Subcutaneous adipose tissue (tissue), 4 donors: ENCODE data around the gene LIMK2. TPM values are rescaled to one million over a fixed set of nuclear protein-coding genes. Genes with fewer than 3 reads are reported as not detected.

Source experiments
- total RNA-seq, 4 donors: library from RNA; depleted of rRNA; stranded (reverse); fragments of >200 nt; gene quantifications; one replicate each; pipeline ENCODE4 v1.1.0, GENCODE V29; 2016
- TF ChIP-seq, protein P1 (sequence below): fragments of 450-650 bp; IDR thresholded peaks from one replicate; pipeline ENCODE4 v1.5.1; 2016; ENCODE audit warnings: low read depth, mild to moderate bottlenecking, control low read depth, antibody characterized with exemption, moderate library complexity

Gene LIMK2
- total RNA-seq, result 10 to 100 TPM; 15.4 to 26.4 (median 22.6) TPM

DNA sequence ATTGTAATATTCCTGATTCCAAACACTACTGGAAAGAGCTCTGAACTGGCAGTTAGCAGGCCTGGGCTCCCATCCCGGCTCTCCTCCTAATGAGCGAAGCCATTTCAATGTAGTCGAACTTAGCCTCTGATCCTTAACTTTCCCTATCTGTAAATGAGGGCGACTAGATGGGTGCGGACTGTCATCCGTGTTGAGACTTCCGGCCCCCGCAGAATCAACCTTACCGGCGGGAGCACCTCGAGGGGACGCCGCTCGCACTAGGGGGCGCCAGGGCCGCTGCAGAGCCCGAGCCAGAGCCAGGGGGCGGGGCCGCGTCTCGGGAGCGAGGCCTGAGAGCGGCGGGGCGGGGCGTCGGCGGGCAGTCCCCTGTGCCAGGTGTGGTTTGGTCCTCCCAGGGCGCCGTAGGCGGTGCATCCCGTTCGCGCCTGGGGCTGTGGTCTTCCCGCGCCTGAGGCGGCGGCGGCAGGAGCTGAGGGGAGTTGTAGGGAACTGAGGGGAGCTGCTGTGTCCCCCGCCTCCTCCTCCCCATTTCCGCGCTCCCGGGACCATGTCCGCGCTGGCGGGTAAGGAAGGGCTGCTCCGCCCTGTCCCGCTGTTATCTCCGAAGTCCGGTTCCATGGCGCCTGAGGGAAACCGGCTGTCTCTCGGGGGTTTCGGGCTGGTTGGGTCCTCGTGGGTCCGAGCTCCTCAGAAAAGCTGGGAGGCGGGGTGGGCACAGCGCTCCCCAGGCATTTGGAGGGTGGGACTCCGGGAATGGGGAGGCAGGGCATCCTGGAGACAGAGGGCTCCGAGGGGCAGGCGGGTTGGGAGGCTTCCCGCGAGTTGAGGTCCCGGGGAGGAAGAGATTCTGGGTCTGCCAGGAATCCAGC lies at the start of gene LIMK2:
Gene LIMK2, plus strand, starts transcription at position 437 of the 869 bp plus-strand sequence. Its CDS starts 111 bp downstream, at position 548.
- TF ChIP-seq, protein P1, sequence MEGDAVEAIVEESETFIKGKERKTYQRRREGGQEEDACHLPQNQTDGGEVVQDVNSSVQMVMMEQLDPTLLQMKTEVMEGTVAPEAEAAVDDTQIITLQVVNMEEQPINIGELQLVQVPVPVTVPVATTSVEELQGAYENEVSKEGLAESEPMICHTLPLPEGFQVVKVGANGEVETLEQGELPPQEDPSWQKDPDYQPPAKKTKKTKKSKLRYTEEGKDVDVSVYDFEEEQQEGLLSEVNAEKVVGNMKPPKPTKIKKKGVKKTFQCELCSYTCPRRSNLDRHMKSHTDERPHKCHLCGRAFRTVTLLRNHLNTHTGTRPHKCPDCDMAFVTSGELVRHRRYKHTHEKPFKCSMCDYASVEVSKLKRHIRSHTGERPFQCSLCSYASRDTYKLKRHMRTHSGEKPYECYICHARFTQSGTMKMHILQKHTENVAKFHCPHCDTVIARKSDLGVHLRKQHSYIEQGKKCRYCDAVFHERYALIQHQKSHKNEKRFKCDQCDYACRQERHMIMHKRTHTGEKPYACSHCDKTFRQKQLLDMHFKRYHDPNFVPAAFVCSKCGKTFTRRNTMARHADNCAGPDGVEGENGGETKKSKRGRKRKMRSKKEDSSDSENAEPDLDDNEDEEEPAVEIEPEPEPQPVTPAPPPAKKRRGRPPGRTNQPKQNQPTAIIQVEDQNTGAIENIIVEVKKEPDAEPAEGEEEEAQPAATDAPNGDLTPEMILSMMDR, result no peak

DNA sequence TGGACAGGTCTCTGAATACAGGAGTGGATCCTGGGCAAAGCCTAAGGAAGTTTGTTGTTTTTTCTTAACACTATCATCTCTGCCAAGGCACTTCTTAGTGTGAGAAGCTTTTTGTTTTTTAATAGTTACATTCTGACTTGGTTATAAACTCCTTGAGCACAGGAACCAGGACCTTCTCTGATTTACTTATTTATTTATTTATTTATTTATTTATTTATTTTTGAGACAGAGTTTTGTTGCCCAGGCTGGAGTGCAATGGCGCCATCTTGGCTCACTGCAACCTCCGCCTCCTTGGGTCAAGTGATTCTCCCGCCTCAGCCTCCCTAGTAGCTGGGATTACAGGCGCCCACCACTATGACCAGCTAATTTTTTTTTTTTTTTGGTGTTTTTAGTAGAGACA lies 41.1 kb upstream of the LIMK2 start:
- TF ChIP-seq, protein P1, result no peak

DNA sequence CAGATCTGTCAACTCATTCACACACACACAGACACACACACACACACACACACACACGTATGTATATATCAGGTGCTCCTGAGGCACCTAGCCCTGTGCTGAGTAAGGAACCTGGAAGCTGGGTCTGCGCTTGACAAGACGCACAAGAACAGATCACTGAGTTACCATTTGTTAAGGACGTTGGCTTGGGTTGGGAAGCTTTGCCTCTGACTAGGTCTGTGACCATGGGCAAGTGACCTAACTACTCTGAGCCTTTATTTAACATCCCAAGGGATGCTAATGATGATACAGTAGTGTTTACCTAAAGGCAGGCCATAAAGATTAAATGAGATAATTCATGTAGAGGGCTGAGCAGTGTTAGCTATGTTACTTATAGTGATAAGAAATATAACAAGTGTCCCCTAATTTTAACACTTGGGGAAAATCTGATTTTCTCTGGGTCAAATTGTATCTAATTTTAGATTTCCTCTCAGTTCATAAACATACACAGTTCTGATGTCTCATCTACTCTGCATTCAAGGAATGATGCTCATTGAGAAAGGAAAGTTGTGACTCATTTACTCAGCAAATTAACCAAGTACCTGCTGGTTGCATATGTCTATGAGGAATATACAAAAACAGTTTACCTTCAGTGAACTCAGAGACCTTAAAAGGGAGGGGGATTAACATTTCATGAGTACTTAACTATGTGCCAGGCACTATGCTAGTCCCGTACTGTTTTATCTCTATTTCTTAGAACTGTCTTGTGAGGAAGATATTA lies 38.5 kb upstream of the LIMK2 start:
- TF ChIP-seq, protein P1, result no peak

DNA sequence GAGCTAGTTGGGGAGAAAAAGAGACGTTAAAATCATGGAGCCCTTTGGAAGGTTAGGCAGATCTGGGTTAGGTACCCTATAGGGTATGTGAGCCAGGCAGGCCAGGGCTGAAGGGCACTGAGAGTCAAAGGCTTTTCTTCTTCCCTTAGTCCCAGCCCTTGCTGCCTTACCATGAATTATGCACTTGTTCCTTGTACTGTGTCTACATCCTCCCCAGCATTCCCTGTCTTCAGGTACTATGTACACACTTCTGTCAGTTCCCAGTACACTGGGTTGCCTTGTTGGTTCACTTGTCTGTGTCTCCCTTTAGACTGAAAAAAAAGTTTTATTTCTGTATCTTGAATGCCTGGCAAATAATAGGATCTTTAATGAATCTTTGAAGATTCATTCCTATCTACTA lies 35.2 kb upstream of the LIMK2 start:
- TF ChIP-seq, protein P1, result no peak

DNA sequence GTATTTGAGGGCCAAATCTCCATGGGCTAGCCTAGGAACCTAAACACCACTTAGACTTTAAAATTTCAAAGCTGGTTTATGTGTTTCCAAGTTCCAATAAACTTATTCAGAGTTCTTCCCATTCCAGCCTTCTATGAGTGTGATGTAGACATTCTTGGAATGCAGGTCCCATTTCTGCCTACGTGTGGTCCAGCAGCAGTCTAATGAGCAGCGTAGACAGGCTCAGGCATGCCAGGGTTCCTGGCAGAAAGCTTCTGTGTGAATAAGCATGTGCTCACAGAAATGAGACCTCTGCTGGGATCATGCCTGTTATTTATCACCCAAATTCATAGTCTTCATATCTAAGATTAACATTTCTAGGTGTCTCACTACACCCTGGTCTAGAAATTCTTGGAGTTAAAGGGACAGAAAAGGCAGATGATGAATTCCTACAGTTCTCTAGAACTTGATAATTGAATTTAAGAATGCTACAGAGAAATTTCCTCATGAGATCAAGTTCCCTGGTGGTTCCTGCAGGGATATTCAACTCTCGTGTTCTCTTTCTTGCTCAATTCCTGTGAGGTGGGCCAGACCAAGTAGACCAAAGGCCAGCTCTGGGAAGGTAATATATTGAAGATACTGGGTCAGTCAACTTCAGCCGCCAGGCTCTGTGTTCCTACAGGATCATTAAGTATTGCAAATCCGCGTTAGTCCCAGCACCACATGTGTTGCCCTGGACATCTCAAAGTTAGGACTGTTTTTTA lies 34.5 kb upstream of the LIMK2 start:
- TF ChIP-seq, protein P1, result no peak

DNA sequence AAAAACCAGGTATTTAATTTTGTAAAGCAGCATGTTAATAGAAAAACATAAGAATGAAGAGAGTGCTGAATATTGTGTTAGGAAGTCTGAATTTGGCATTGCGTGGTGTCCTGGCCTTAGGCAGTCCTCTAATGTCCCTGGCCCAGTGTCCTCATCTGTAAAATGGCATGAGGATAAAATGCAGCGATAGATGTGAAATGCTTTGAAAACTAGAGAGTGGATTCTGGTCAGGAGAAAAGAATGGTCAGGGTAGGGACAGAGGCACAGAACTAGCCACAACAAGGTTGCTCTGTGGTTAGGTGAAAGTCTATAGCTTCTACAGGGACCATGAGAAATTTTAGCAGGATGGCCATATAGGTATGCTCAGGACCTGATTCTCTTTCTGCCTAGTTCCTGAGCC lies 33.2 kb upstream of the LIMK2 start:
- TF ChIP-seq, protein P1, result no peak
